HepG2 (cell line): ENCODE measurements around the gene ZNRF3.

ENCODE experiments used
- MYC ChIP-seq: sonication (generic); formaldehyde crosslinking; IDR thresholded peaks from 2 replicates; pipeline ENCODE4 v1.9.0; 2021; ENCODE audit warnings: missing genetic modification reagents, borderline replicate concordance
- NFATC3 ChIP-seq: sonication (generic); formaldehyde crosslinking; IDR thresholded peaks from 2 replicates; pipeline ENCODE4 v1.5.1; 2020; ENCODE audit warnings: mild to moderate bottlenecking, missing genetic modification reagents
- ZNF10 ChIP-seq: sonication (generic); formaldehyde crosslinking; IDR thresholded peaks from 2 replicates; pipeline ENCODE4 v1.4.0; 2020; ENCODE audit warnings: mild to moderate bottlenecking, low read depth, missing genetic modification reagents, borderline replicate concordance
- TF ChIP-seq, protein P1 (sequence below): sonication (generic); formaldehyde crosslinking; IDR thresholded peaks from 2 replicates; pipeline ENCODE4 v1.5.0; 2020; ENCODE audit warnings: mild to moderate bottlenecking, missing genetic modification reagents, moderate library complexity
- TF ChIP-seq, protein P2 (sequence below): IDR thresholded peaks from 2 replicates; pipeline ENCODE4 v1.6.1; 2016
- TF ChIP-seq, protein P3 (sequence below): sonication (generic); formaldehyde crosslinking; conservative IDR thresholded peaks from 2 replicates; pipeline ENCODE4 v1.5.0; 2020; ENCODE audit warnings: missing genetic modification reagents

DNA sequence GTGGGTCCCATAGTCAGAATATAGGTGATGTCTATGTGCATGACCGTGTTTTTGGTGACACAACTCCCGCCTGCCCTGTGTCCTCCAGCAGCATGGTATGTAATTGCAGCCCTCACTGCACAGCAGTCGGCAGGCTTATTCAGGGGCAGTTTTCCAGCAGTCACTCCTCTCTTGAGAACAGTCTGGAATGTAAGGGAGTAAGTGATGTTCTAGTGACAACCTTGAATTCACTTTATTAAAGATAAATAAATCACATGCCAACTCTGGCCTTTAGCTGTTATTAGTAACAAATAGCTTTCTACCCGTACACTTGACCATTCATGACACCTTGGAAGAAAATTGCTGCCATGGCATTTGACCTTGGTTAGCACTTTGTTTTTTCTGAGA, 27.9 kb downstream of the ZNRF3 start:
- TF ChIP-seq MYC (CRISPR knock-in tag) (no peak), ZNF10 (CRISPR knock-in tag) (no peak), NFATC3 (CRISPR knock-in tag) (no peak)
- TF ChIP-seq, protein P1, sequence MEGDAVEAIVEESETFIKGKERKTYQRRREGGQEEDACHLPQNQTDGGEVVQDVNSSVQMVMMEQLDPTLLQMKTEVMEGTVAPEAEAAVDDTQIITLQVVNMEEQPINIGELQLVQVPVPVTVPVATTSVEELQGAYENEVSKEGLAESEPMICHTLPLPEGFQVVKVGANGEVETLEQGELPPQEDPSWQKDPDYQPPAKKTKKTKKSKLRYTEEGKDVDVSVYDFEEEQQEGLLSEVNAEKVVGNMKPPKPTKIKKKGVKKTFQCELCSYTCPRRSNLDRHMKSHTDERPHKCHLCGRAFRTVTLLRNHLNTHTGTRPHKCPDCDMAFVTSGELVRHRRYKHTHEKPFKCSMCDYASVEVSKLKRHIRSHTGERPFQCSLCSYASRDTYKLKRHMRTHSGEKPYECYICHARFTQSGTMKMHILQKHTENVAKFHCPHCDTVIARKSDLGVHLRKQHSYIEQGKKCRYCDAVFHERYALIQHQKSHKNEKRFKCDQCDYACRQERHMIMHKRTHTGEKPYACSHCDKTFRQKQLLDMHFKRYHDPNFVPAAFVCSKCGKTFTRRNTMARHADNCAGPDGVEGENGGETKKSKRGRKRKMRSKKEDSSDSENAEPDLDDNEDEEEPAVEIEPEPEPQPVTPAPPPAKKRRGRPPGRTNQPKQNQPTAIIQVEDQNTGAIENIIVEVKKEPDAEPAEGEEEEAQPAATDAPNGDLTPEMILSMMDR (CRISPR knock-in tag), result no peak
- TF ChIP-seq, protein P2, sequence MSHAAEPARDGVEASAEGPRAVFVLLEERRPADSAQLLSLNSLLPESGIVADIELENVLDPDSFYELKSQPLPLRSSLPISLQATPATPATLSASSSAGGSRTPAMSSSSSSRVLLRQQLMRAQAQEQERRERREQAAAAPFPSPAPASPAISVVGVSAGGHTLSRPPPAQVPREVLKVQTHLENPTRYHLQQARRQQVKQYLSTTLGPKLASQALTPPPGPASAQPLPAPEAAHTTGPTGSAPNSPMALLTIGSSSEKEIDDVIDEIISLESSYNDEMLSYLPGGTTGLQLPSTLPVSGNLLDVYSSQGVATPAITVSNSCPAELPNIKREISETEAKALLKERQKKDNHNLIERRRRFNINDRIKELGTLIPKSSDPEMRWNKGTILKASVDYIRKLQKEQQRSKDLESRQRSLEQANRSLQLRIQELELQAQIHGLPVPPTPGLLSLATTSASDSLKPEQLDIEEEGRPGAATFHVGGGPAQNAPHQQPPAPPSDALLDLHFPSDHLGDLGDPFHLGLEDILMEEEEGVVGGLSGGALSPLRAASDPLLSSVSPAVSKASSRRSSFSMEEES (CRISPR knock-in tag), result no peak
- TF ChIP-seq, protein P3, sequence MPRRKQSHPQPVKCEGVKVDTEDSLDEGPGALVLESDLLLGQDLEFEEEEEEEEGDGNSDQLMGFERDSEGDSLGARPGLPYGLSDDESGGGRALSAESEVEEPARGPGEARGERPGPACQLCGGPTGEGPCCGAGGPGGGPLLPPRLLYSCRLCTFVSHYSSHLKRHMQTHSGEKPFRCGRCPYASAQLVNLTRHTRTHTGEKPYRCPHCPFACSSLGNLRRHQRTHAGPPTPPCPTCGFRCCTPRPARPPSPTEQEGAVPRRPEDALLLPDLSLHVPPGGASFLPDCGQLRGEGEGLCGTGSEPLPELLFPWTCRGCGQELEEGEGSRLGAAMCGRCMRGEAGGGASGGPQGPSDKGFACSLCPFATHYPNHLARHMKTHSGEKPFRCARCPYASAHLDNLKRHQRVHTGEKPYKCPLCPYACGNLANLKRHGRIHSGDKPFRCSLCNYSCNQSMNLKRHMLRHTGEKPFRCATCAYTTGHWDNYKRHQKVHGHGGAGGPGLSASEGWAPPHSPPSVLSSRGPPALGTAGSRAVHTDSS, result no peak
